NCI-H128 (cell line): Measurements from ENCODE around the gene MEF2B.
"Not testable (repeated sequence)": the region's sequence is repeated elsewhere in the genome, so short reads cannot be mapped to it uniquely, and the experiment has no call there.

Experiments used
- DNase-seq: peaks from one replicate; lab custom pipeline; 2025; ENCODE audit not compliant: unreplicated experiment; lab: John Stamatoyannopoulos, UW

Gene MEF2B

DNA sequence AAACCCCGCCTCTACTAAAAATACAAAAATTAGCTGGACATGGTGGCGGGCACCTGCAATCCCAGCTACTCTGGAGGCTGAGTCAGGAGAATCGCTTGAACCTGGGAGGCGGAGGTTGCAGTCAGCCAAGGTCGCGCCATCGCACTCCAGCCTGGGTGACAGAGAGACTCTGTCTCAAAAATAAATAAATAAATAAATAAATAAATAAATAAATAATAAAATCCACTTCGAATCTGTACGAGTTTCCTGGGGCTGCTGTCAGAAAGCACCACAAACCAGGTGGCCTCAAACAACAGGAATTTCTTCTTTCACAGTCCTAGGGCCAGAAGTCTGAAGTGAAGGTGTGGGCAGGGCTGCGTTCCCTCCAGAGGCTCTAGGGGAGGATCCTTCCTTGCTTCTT lies 67.5 kb downstream of the MEF2B start:
- not testable (repeated sequence) for DNase-seq

- DNase-seq, result no peak
Observed at GRCh38 chr19:19101540-19101939, 68.5 kb downstream of the MEF2B start.

DNA sequence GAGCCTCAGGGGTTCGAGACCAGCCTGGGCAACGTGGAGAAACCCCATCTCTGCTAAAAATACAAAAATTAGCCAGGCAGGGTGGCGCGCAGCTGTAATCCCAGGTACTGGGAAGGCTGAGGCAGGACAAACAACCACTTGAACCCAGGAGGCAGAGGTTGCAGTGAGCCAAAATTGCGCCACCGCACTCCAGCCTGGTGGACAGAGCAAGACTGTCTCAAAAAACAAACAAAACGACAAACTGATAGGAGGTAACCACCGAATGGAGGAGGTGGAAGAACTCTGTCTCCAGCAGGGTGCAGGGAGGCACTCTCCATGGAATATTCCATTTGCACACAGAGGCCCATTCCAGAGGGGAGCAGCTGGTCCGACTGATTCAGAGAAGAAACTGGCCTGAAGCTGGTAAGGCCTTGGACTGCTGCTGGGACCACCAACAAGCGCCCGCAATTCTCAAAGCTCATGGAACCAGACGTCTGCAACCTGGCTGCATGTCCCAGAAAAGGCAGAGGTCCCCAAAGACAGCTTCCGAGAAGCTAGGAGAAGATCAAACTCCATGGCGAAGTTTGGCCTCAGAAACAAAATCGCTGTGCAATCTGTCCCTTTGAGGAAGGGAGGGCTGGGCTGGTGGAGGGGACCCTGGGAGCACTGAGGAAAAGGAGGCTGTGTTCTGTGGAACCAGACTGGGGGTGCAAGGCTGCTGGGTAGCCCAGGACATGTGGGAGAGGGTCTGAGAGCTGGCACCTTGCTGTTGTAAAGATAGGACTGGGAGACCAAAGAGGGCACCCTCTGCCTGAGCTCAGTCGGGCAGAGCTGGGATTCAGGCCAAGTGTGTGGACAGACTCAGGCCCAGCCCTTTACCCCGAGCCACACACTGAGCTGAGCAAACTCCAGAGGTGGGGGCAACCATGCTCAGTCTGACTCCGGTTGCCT lies 71.1 kb downstream of the MEF2B start:
- no peak for DNase-seq

- DNase-seq, result no peak
Observed at GRCh38 chr19:19098084-19098702, 71.9 kb downstream of the MEF2B start.

DNA sequence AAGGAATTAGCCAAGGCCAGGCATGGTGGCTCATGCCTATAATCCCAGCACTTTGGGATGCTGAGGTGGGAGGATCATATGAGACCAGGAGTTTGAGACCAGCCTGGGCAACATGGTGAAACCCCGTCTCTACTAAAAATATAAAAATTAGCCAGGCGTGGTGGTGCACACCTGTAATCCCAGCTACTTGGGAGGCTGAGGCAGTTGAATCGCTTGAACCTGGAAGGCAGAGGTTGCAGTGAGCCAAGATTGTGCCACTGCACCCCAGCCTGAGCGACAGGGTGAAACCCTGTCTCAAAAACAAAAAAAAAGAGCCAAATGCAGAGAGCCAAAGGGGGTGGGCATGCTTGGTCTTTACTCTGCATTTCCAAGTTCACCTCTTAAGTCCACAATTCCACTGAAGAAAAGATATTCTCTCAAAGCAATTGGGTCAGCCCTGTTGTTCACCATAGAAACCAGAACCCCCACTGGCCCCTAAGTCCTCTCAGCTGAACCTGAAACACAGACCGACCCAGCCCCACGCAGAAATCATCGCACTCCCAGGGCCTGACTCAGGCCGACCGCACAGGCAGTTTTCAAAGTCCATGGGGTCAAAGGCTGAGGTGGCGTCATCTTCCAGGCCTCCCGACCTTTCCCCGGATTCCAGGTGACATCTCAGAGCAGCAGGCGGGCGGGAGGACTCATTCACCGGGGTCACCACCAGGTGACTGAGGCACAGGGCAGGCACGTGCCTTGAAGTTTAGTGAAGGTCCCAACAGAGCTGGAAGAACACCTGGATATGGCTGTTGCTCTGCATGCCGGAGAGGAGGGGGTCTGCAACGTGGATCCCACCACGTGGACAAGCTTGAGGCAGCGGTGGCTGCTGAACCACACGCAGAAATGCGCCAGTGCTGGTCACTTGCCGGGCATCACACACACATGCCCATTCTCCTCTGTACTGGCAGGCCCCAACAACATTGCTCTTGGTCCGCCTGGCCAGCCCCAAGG lies 73.1 kb downstream of the MEF2B start:
- no peak for DNase-seq

GRCh38 chr19:19095691-19096090 lies 74.4 kb downstream of the MEF2B start:
- DNase-seq, result no peak
